Erythroblast (primary cell): ENCODE data around the gene PRPSAP1.

Experiments used
- GATA1 ChIP-seq: IDR thresholded peaks from 2 replicates; pipeline ENCODE4 v1.6.1; 2011; ENCODE audit warnings: low read depth, mild to moderate bottlenecking, control low read depth, low read length, moderate library complexity
- POLR2A ChIP-seq: IDR thresholded peaks from 2 replicates; pipeline ENCODE4 v1.6.1; 2011; ENCODE audit warnings: mild to moderate bottlenecking, low read length

DNA sequence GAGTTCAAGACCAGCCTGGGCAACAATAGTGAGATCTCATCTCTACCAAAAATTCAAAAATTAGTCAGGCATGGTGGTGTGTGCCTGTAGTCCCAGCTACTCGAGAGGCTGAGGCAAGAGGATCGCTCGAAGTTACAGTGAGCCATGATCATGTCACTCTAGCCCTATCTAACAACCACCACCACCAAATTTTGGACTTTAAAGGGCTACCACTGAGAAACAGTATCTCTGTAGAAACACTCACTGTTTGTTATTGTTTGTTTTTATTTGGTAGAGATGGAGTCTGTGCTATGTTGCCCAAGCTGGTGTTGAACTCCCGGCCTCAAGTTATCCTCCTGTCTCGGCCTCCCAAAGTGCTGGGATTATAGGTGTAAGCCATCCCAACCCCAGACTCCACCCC is 89.8 kb downstream of the PRPSAP1 start:
- no peak for TF ChIP-seq POLR2A
- no peak for TF ChIP-seq GATA1
